ENCODE measurements around the gene MFRP. TPM values are rescaled to one million over a fixed set of nuclear protein-coding genes. Genes with fewer than 3 reads are reported as not detected.
"Not testable (repeated sequence)": the region's sequence is repeated elsewhere in the genome, so short reads cannot be mapped to it uniquely, and the experiment has no call there.

The MFRP gene
- not detected for total RNA-seq
- long read RNA-seq, partial matches to known transcripts = 0 of 2 reads
- long read RNA-seq, other reads (novel, unspliced or antisense) = 2 of 2 reads

DNA sequence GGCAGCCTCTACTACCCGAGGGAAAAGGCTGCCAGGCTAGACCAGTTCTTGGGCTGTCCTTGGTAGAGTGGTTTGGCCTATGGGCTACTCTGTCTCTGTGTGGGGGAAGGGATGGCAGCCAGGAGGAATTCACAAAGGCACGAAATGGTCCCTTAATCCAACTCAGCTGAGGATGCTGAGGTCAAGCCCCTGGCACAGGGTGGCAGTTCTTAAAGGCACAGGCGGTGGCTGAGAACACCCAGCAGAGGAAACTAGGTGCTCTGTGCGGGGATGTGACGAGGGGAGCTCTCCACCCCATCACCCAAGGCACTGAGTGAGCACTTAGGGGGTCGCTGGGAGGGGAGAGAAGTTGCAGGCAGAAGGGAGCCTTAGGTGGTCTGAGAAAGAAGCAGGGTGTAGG lies at the start of gene MFRP:
Gene MFRP, minus strand, starts transcription at position 101 of the 400 bp plus-strand sequence. CDS start 192 bp downstream, outside the sequence.
- H3K27me3 ChIP-seq = peaks cover 10% of the 10 kb centered on the region
- no peak within 1 kb of the TSS for H3K27ac ChIP-seq
- TF ChIP-seq CTCF (IDR thresholded peaks at IDR 0.05) = no peak
- DNase-seq = no peak
- no peak within 1 kb of the TSS for H3K4me3 ChIP-seq
- intact Hi-C loops (cut with DNase I) = no loop called here
- no peak for ATAC-seq
- H3K9me3 ChIP-seq = no peaks in the 10 kb centered on the region
- H3K4me1 ChIP-seq = peaks cover 1% of the 10 kb centered on the region
- H3K36me3 ChIP-seq = no peaks in the 10 kb centered on the region

- Histone ChIP-seq H3K9me3 (no peaks in the 10 kb centered on the region), H3K36me3 (no peaks in the 10 kb centered on the region), H3K4me3 (no peak overlapping the region), H3K4me1 (no peaks in the 10 kb centered on the region), H3K27ac (no peak overlapping the region), H3K27me3 (no peaks in the 10 kb centered on the region)
- DNase-seq (no peak), ATAC-seq (no peak)
- intact Hi-C loops (cut with DNase I) = no loop called here
- no peak for TF ChIP-seq CTCF (IDR thresholded peaks at IDR 0.05)
Measured at GRCh38 chr11:119391275-119391674, 44.8 kb upstream of the MFRP start.

DNA sequence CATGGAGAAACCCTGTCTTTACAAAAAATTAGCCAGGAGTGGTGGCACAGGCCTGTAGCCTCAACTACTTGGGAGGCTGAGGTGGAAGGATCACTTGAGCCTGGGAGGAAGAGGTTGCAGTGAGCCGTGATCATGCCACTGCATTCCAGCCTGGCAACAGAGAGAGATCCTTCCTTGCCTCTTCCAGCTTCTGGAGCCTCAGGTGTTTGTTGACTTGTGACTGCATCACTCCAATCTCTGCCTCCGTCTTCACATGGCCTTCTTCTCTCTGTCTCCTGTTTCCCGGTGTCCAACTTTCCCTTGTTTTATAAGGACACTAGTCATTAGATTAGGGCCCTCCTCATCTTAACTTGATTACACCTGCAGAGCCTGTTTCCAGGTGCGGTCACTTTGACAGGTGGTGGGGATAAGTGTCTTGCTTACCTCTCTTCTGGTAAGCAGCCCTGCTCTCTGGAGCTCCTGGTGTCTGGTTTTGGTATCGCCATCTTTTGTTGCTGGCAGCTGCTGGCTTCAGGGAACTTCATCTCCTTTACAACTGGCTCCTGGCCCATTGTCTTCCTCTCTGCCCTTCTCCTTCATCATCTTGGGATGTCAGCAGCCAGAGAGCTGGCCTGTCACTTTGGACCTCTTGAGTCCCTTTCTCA lies 43.2 kb upstream of the MFRP start:
- no peaks in the 10 kb centered on the region for H3K4me1 ChIP-seq
- no peak overlapping the region for H3K27ac ChIP-seq
- ATAC-seq (peak; percentile 26), DNase-seq (no peak)
- no peaks in the 10 kb centered on the region for H3K36me3 ChIP-seq
- TF ChIP-seq CTCF (IDR thresholded peaks at IDR 0.05) = peak; percentile 14
- no peak overlapping the region for H3K4me3 ChIP-seq
- H3K27me3 ChIP-seq = no peaks in the 10 kb centered on the region
- H3K9me3 ChIP-seq = no peaks in the 10 kb centered on the region
- intact Hi-C loops (cut with DNase I) = no loop called here

DNA sequence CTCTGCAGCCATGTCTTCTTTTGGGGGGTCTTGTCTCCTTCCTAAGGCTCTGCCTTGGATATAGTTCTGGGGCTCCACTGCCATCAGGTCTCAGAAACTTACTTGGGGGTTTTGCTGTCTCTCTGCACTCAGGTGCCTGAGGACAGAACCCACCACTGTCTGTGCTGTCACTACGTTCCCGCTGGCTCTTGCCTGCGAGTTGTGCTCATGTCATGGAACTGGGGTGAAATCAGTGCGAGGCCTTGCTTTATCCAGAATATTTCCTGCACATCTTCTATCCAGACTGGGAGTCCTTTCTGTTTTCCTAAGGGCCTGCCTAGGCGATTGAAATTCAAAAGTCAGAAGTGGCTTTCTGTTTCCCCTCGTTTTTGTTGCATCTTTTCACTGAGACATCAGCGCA lies 41.6 kb upstream of the MFRP start:
- H3K36me3 ChIP-seq = no peaks in the 10 kb centered on the region
- H3K27me3 ChIP-seq = no peaks in the 10 kb centered on the region
- DNase-seq = no peak
- no peaks in the 10 kb centered on the region for H3K4me1 ChIP-seq
- intact Hi-C loops (cut with DNase I) = no loop called here
- ATAC-seq = no peak
- TF ChIP-seq CTCF (IDR thresholded peaks at IDR 0.05) = no peak
- H3K27ac ChIP-seq = no peak overlapping the region
- no peaks in the 10 kb centered on the region for H3K9me3 ChIP-seq
- no peak overlapping the region for H3K4me3 ChIP-seq

DNA sequence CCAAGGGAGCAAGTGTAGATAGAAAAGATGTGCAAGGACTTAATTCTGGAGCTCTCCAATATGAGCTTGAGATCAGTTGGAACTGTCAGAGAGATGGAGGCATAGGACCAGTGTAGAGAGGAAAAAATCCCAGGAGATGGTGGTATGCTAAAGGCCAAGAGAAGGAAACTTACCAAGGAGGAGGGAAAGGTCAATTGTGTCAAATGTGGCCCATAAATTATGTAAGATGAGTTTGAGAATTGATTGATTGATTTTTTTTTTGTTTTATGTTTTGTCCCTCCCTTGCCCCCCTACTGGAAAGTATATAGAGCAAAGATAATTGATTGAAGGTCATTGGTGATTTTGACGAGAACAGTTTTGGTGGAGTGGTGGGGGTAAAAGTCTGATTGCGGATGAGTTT lies 37.8 kb upstream of the MFRP start:
- peaks cover 14% of the 10 kb centered on the region for H3K4me1 ChIP-seq
- ATAC-seq (no peak), DNase-seq (no peak)
- H3K9me3 ChIP-seq = no peaks in the 10 kb centered on the region
- TF ChIP-seq CTCF (IDR thresholded peaks at IDR 0.05) = no peak
- no peak overlapping the region for H3K4me3 ChIP-seq
- no peaks in the 10 kb centered on the region for H3K36me3 ChIP-seq
- H3K27me3 ChIP-seq = no peaks in the 10 kb centered on the region
- no peak overlapping the region for H3K27ac ChIP-seq
- intact Hi-C loops (cut with DNase I) = no loop called here

GRCh38 chr11:119382513-119382912 lies 36.0 kb upstream of the MFRP start:
- ATAC-seq; H3K4me3 ChIP-seq; intact Hi-C loops (cut with DNase I): not testable (repeated sequence)

More at GRCh38 chr11:119382513-119382912, 36.0 kb upstream of the MFRP start:
- H3K4me1 ChIP-seq = peaks cover 14% of the 10 kb centered on the region
- DNase-seq, H3K9me3 ChIP-seq, H3K27me3 ChIP-seq, H3K27ac ChIP-seq, H3K36me3 ChIP-seq: not testable (repeated sequence)

Data from upper lobe of right lung (tissue), 1 donor.